Retinal pigment epithelial cell (primary cell): ENCODE data around the gene NUDT14.

ENCODE experiments used
- DNase-seq: peaks from one replicate; pipeline ENCODE4 v3.0.0-alpha.2; 2010; ENCODE audit warnings: low read depth
- H3K4me3 ChIP-seq: 2 replicates; pipeline ENCODE4 v1.5.1; 2011; ENCODE audit warnings: mild to moderate bottlenecking, low read length, control low read depth, moderate library complexity
- CTCF ChIP-seq: conservative IDR thresholded peaks from 2 replicates; pipeline ENCODE4 v1.5.1; 2011; ENCODE audit warnings: low read depth, low read length, control low read depth, inconsistent platforms

Gene NUDT14

GRCh38 chr14:105163040-105163742, 17.9 kb downstream of the NUDT14 start:
- no peak for TF ChIP-seq CTCF
- no peak overlapping the region for H3K4me3 ChIP-seq
- DNase-seq = no peak

GRCh38 chr14:105162669-105162979, 18.5 kb downstream of the NUDT14 start:
- no peak for DNase-seq
- no peak overlapping the region for H3K4me3 ChIP-seq
- no peak for TF ChIP-seq CTCF

- no peak overlapping the region for H3K4me3 ChIP-seq
- no peak for DNase-seq
Measured at GRCh38 chr14:105161964-105162668, 19.0 kb downstream of the NUDT14 start.

GRCh38 chr14:105161309-105161708, 19.8 kb downstream of the NUDT14 start:
- no peak for TF ChIP-seq CTCF
- no peak overlapping the region for H3K4me3 ChIP-seq
- no peak for DNase-seq

More at GRCh38 chr14:105161964-105162668, 19.0 kb downstream of the NUDT14 start:
- TF ChIP-seq CTCF = no peak

- TF ChIP-seq CTCF = no peak
- DNase-seq = no peak
- H3K4me3 ChIP-seq = no peak overlapping the region
Measured at GRCh38 chr14:105160776-105161175, 20.3 kb downstream of the NUDT14 start.

GRCh38 chr14:105159344-105159743, 21.8 kb downstream of the NUDT14 start:
- no peak for DNase-seq
- no peak overlapping the region for H3K4me3 ChIP-seq
- no peak for TF ChIP-seq CTCF

GRCh38 chr14:105158794-105159193, 22.3 kb downstream of the NUDT14 start:
- no peak for DNase-seq

More at GRCh38 chr14:105158794-105159193, 22.3 kb downstream of the NUDT14 start:
- TF ChIP-seq CTCF = no peak
- no peak overlapping the region for H3K4me3 ChIP-seq
